Tongue (tissue), 2 donors: Measurements from ENCODE around the gene TDRD10. TPM values are rescaled to one million over a fixed set of nuclear protein-coding genes. Genes with fewer than 3 reads are reported as not detected.
A peak's percentile ranks its signal among the peaks of the same experiment; 100 is the strongest.

Source experiments
- DNase-seq: peaks from one replicate; pipeline ENCODE4 v3.0.0-alpha.2; 2015
- total RNA-seq: library from RNA; depleted of rRNA; stranded (reverse); fragments of >200 nt; gene quantifications from one replicate; pipeline ENCODE4 v1.2.3, GENCODE V29; 2014

TDRD10 gene
- total RNA-seq: 3.7 TPM

DNA sequence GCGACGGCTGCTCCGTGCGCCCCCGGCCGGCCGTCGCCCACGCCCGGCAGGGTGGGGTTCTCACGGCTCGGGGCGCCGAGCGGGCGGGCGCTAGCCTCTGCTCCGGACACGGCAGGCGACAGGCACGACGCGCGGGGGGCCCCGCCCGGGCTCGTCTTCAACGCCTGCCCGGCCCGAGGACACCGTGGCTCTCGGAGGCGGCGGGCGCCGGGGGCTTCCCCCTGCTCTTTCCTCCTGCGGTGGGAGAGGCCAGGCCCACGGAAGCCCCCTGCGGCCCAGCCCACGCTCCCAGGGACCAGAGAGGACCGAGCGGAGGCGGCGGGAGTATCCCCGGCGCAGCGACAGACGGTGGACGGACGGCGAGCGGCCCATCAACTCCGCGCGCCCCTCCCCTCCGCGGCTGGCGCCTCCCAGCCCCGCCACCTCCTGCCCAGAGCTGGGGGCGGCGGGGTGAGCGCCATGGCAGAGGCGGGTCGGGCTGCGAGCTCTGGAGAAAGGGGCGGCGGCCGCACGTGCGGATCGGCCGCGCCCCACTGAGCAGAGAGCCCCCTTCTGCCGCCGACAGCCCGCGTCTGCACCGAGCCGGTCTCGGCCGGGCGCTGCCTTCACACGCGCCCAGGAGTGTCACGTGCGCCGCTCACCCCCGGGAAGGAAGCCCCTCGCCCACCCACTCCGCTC is at the start of gene TDRD10, which contains the start of gene SHE:
Gene TDRD10, plus strand, starts transcription at position 154 of the 678 bp plus-strand sequence. CDS start 4,685 bp downstream, outside the sequence.
Gene SHE, minus strand, starts transcription at position 347 of the 678 bp plus-strand sequence. CDS start 386 bp downstream, outside the sequence.
- DNase-seq: peak; percentile 13

DNA sequence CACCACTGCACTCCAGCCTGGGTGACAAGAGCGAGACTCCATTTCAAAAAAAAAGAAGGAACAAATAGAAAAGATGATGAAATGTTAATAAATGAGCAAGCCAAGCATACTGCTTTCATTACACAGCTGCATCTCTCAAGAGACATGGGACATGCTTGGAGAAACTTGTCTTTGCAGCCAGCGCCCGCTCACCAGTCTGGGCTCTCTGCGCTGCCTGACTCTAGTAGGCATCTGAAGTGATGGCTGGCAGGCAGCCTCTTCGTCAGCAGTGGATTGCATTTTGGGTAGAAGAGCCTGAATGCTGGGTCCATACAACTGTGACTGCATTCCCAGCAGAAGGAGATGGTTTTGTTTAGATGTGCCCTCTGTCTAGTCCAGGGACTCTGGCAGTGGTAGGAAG is 48.9 kb upstream of the TDRD10 start:
- no peak for DNase-seq

- peak; percentile 24 for DNase-seq
Measured at GRCh38 chr1:154453574-154454352, 48.3 kb upstream of the TDRD10 start.

GRCh38 chr1:154454386-154455120 is 47.5 kb upstream of the TDRD10 start:
- no peak for DNase-seq

DNA sequence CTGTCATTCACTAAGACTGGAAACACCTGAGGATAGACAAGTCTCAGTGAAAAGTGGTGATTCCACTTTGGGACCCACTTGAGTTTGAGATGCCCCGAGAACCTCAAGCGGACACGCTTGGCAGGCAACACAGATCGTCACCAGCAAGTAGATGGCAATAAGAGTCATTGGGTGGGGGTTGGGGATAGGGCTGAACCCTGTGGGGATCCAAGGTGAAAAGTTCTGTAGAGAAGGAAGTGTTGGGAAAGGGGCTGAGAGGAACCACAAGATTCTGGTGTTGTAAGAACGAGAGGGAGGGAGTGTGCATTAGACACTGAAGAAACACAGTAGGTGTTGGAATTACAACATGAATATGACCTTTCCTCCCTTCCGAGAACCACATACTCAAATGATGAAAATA is 45.4 kb upstream of the TDRD10 start:
- DNase-seq: no peak

GRCh38 chr1:154459080-154459479 is 42.9 kb upstream of the TDRD10 start:
- DNase-seq: no peak

DNA sequence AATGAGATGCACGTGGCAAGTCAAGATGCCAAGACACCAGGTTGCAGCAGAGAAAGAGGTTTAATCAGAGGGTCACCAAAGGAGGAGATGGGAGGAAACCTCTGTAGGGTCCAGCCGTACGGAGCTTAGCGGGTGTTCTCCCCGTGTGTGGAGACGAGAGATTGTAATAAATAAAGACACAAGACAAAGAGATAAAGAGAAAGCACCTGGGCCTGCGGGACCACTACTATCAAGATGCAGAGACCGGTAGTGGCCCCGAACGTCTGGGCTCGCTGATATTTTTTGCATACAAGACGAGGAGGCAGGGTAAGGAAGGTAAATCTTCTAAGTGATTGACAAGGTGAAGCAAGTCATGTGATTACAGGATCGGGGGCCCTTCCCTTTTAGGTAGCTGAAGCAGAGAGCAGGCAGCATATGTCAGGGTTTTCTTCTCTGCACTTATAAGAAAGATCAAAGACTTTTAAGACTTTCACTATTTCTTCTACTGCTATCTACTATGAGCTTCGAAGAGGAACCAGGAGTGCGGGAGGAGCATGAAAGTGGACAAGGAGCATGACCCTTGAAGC is 41.2 kb upstream of the TDRD10 start:
- no peak for DNase-seq

GRCh38 chr1:154463512-154463990 is 38.5 kb upstream of the TDRD10 start:
- DNase-seq: no peak

DNA sequence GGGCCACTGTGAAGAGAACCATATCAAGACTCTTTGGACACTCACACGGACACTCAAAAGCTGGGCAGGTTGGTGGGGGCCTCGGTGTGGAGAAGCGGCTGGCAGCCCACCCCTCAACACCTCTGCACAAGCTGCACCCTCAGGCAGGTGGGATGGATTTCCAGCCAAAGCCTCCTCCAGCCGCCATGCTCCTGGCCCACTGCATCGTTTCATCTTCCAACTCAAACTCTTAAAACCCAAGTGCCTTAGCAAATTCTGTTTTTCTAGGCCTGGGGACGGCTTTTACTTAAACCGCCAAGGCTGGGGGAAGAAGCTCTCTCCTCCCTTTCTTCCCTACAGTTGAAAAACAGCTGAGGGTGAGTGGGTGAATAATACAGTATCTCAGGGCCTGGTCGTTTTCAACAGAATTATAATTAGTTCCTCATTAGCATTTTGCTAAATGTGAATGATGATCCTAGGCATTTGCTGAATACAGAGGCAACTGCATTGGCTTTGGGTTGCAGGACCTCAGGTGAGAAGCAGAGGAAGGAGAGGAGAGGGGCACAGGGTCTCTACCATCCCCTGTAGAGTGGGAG is 36.3 kb upstream of the TDRD10 start:
- DNase-seq: no peak

- no peak for DNase-seq
Measured at GRCh38 chr1:154466206-154466605, 35.8 kb upstream of the TDRD10 start.

- no peak for DNase-seq
Measured at GRCh38 chr1:154466921-154467417, 35.0 kb upstream of the TDRD10 start.

DNA sequence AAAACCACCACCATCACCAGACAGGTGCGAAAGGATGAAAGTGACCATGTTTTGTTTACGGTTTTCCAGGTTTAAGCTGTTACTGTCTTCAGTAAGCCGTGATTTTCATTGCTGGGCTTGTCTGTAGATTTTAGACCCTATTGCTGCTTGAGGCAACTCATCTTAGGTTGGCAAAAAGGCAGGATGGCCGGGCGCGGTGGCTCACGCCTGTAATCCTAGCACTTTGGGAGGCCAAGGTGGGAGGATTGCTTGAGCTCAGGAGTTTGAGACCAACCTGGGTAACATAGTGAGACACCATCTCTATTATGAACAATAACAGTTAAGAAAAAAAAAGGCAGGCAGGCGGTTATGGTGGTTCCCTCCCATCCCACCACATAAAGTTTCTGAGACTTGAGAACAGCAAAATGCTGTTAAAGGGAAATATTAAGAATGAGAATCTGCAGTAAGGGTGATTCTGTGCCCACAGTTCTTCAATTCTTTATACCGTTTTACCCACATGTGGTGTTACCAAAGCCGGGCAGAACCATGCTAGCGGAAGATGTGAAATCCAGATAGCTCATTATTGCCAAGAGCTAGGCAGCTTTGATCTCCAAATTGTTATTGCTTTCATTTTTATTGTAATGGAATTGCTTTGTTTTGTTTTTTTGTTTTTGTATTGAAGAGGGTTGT is 34.5 kb upstream of the TDRD10 start:
- DNase-seq: no peak

DNA sequence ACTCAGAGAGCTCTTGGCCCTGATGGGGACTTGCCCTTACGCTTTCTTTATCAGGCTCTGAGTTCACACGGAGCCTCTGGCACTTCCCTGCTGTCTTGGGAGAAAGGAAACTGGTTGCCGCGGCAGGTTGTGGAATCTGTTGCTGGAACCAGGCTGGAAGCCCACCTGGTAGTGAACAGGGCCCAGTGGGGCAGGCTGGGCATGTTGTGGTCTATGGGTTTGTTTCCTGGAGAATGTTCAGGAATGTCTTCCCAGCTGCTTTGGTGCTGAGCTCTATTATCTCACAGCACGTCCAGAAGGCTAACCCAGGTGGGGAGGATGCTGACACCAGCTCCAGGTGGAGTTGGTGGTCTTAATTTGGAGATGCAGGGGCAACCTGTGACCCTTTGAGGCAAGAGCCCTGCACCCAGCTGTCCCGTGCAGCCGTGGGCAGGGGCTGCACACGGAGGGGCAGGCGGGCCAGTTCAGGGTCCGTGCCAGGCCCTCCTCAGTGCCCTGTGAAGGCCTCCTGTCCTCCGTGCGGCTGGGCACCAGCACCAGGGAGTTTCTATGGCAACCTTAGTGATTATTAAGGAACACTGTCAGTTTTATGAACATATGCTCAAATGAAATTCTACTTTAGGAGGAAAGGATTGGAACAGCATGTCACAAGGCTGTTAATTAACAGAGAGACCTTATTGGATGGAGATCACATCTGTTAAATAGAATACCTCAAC is 33.3 kb upstream of the TDRD10 start:
- no peak for DNase-seq

- DNase-seq: no peak
Measured at GRCh38 chr1:154469844-154470560, 32.0 kb upstream of the TDRD10 start.

DNA sequence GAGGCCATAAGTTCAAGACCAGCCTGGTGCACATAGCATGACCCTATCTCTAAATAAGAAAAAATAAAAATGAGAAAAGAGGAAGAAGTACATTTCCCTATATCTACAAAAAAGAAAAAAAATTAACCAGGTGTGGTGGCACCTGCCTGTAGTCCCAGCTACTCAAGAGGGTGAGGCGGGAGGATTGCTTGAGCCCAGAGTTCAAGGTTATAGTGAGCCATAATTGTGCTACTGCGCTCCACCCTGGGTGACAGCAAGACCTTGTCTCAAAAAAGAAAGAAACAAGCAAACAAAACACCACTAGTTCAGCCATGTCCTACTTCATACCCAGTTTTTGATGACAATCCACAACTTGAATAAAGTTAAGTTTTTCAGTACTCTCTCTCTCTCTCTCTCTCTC is 30.7 kb upstream of the TDRD10 start:
- DNase-seq: no peak

- DNase-seq: peak; percentile 47
Measured at GRCh38 chr1:154474802-154475201, 27.2 kb upstream of the TDRD10 start.

DNA sequence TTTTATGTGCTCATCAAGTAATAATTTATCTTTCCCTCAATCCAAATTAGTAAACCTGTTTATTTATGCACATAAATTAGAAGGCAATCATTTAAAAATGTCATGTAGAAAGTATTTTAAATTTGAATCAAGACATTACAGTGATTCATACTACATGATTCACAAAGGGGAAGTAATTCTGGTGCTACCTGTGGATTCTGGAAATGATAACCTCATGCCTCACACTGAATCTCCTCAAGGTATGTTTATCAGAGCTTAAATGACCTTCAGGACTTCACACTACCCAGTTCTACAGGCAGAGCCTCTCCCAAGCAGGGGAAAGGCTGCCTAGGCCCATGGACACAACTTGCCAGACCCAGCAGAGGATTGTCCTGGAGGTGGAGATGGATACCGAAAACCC is 25.2 kb upstream of the TDRD10 start:
- no peak for DNase-seq

GRCh38 chr1:154478013-154478412 is 24.0 kb upstream of the TDRD10 start:
- DNase-seq: no peak

- no peak for DNase-seq
Measured at GRCh38 chr1:154478639-154479038, 23.4 kb upstream of the TDRD10 start.
